Mucosa of gallbladder (tissue), 1 donor: ENCODE results near the gene ADGRD2. TPM values are rescaled to one million over a fixed set of nuclear protein-coding genes. Genes with fewer than 3 reads are reported as not detected.
A peak's percentile ranks its signal among the peaks of the same experiment; 100 is the strongest.
"Not testable (repeated sequence)": the region's sequence is repeated elsewhere in the genome, so short reads cannot be mapped to it uniquely, and the experiment has no call there.

Experiments
- DNase-seq: peaks from one replicate; pipeline ENCODE4 v3.0.0-alpha.2; 2020; ENCODE audit warnings: low spot score
- total RNA-seq: library from RNA; stranded (reverse); gene quantifications from one replicate; pipeline ENCODE4 v1.2.1, GENCODE V29; 2021
- donor health status: DM: no; HTN: no; CAD: no.

The ADGRD2 gene
- not detected for total RNA-seq

DNA sequence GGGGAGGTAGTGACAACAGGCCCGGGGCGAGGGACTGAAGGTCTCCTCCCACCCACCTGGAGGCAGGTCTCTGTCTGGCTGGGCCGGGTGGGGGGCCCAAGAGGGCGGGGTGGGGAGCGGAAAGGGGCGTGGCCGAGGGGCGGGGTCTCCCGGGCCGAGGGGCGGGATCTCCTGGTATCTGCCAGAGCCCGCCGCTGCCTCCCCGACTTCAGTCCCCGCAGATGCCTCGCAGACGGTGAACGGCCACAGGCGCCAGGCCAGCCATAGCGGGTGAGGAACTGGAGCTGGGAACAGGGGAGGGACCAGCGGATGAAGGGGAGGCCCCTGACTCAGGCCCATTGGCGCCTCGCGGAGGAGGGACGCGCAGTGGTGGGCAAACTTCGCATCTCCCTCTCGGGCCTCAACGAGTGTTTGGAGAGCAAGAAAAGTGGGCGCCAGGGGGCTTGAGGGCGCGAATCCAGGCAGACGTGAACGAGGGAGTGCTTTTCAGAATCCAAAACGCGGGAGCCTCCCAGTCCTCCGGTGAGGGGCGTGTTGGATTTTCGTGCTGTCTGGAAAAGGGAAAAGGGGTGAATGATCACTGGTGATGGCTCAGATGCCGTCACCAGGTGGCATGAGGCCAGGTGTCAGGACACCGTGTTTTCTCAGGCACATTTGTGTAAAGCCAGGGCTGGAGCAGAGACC lies at the start of gene ADGRD2:
Gene ADGRD2, plus strand, starts transcription at position 211 of the 684 bp plus-strand sequence. CDS start 1,216 bp downstream, outside the sequence.
- DNase-seq = no peak

DNA sequence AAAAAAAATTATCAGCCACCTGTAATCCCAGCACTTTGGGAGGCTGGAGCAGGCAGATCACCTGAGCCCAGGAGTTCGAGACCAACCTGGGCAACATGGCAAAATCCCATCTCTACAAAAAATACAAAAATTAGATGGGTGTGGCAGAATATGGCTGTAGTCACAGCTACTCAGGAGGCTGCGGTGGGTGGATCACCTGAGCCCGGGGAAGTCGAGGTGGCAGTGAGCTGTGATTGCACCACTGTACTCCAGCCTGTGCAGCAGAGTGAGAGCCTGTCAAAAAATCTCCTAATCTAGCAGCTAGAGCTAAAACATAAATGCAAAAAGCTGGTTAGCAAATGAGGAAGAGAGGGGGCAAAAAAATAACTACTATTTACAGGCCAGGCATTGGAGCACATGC lies 47.0 kb upstream of the ADGRD2 start:
- no peak for DNase-seq

GRCh38 chr9:124409410-124409809 lies 40.8 kb upstream of the ADGRD2 start:
- DNase-seq = no peak

- DNase-seq = no peak
These were observed 39.8 kb upstream of the ADGRD2 start for GRCh38 chr9:124410321-124410913.

DNA sequence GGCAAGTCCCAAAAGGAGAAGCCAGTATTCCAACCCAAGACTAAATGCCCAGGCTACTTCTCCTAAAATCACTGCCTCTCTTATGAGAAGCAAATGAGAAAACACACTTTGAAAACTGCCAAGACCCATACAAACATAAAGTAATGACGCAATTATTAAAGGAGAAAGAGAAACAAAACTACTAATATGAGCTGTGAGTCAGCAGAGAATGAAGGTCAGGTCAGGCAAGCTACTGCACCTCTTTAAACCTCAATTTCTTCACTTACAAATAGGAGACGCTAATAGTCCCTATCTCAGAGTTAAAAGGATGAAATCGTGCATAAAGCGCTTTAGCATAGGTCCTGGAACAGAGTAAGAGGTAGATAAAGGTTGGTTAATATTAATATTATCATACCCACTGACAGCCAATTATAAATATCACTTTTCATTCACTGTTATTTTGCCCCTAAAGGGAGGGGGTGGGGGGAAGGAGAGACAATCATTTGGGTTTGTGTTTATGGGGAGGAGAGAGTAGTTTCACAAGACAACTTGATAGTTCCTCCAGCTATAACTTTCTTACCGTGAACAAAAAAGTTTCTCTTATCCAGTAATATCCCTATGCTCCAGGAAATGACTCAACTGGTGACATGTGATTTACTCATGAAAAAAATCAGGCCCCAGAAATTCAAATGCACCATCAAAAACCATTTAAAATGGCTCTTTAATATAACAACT lies 38.6 kb upstream of the ADGRD2 start:
- no peak for DNase-seq

DNA sequence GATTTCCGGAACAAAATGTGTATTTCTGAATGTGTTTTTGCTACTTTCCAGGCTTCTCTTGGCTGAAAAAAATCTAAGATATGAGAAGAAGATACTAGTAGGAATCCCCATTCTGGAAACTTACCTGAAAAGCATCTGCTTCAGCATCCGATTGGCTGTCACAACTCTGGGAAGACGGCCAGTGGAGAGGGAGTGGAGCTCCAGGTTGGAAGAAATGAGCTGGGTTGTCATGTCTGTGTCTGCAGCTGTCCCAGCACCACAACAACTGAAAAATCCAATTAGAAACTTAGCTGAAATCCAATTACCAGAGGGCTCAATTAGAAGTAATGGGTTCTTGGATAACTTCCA lies 38.0 kb upstream of the ADGRD2 start:
- no peak for DNase-seq

DNA sequence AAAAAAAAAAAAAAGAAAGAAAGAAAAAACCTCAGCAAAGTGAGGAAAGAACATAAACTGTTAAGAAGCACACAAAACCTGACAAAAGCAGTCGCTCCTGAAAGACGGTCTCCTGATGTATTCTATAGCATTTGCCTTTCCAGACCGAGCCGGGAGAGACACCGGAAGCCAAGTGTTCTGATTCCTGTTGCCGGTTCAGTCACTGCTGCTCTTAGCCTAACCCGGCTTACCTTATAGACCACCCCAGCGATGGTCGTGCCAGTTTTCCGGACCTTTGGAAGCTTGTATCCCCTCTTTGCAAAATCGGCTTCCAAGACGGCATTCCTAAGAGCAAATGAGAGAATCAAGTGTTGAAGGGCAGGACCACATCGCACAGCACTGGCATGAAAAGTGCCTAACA lies 35.6 kb upstream of the ADGRD2 start:
- no peak for DNase-seq

DNA sequence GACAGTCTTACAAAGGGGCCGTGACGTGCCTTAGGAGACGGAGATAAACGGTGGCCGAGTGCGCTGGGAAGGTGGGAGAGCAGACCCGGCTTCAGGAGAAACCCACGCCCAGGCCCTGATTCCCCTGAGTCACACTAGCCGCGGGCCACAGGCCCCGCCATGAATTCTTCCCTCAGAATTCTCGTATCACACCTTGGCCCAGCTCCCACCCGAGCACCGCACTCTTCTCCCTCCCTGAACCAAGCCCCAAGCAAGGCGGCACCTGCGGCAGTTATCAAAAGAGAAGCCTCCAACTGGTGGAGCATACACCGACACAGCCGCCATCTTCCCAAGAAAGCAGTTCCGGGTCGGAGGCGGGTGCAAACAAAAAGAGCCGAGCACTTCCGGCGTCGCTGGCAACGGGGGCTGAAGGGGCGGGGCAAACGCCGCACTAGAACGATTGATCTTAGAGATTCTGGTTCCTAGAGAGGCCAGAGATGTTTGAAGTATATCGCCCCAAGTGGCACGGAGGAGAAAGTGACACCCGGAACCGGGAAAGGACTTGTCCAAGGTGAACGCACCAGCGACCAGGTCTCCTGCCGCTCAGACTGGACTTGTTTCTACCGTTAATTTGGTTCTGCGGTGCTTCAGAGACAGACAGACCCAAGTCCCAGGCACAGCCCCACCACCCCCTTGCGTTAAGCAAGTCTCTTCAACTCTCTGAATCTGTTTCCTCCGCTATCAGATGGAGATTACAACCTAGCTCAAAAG lies 35.0 kb upstream of the ADGRD2 start, which contains the start of gene PSMB7:
Gene PSMB7, minus strand, starts transcription at position 341 of the 750 bp plus-strand sequence. Its CDS starts 17 bp downstream, at position 324.
- peak; percentile 96 for DNase-seq

DNA sequence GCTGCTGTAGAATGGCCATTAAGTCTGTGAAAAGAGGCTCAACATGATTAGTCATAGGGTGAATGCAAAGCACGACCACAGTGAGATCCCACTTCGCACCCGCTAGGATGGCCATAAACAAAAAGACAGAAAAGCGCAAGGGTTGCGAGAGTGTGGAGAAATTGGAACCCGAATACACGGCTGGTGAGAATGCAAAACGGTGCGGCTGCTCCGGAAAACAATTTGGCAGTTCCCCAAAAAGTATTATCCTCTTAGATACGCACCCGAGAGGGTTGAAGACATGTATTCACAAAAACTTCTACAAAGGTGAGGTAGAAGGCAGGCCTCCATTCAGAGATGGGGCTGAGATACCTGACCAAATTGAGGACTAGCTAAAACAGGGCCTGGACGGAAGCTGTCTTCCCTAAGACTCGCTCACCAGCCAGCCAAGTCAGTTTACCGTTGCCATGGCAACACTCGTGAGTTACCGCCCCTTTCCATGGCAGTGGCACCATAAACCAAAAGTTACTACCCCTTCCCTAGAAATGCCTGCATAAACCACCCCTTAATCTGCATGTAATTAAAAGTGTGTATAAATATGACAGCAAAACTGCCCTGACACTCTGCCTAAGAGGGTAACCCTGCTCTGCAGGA lies 34.3 kb upstream of the ADGRD2 start:
- no peak for DNase-seq

DNA sequence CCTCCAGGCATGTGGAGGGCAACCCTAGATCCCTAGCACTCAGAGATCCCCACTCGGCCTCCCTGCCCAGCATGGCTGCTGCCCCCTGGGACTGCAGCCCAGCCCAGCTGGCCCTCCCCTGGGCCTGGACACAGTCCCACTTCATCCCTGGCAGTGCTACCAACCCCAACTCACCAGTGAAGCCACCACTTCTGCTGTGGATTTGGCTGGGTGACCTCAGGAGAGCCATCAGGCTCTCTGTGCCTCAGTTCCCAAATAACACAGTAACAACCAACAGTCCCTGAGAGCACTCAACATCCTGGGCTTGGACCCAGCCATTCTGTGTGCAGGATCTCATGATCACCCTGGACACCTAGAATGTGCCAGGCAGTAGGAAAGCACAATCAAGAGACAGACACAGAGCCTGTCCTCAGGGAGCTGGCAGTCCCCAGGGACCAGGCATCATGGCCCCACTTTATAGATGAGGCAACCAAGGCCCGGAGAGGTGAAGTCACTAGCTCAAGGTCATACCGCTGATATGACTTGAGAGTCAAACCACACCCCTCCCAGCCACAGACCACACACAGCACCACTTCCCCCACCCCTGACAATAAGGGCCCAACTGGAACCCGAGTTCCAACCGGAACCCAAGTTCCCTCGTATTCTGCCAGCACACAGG lies 30.3 kb upstream of the ADGRD2 start:
- DNase-seq = no peak

- DNase-seq = no peak
These were observed 29.2 kb upstream of the ADGRD2 start for GRCh38 chr9:124420991-124421543.

DNA sequence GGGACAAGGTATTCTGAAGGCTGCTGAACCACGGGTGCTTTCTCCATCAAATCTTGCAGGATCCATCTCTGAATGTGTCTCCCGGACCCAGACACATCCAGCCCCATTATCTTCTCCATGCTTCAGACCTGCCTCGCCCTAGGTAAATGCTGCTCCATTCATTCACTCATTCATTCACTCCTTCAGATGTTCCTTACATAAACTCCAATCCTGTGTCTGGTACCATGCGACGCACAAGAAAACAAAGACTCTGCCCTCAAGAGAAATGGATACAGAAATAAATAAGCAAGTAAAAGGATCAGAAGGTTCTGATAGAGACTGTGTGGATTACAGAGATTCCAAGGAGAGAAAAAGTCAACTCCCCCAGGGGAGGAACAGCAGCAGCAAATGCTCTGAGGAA lies 27.1 kb upstream of the ADGRD2 start:
- no peak for DNase-seq

DNA sequence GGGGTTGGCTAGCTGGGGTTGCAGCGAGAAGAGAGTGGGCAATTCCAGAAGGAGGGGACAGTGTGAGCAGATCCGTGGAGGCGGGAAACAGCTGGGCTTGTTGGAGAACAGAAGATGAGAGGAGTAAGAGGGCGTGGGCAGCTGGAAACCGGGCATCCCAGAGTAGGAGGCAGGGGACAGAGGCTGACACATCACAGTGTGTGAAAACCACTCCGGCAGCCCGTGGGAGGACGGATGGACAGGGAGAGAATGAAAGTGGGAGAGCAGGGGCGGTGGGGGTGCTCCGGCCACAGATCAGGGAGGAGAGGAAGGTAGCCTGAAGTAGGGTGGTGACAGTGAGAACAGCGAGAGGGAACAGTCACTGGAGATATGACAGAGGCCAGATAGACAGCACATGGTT lies 26.7 kb upstream of the ADGRD2 start:
- no peak for DNase-seq

- not testable (repeated sequence) for DNase-seq
These were observed 24.5 kb upstream of the ADGRD2 start for GRCh38 chr9:124425733-124426132.

DNA sequence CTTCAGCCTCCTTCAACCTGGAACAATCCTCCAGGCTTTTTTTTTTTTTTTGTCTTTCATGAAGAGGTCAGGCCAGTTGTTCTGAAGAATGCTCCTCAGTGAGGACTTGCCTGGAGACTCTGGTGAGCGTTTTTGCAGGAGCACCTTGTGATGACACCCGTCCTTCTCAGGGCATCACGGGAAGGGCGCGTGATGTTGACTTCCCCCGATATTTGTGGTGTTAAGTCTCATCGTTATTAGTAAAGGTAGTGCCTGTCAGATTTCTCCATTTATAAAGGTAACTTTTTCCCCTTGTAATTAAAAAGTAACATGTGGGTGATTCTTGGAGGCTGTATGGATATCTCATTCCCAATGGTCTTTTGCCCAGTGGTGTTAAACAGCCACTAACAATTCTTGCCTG lies 23.9 kb upstream of the ADGRD2 start:
- DNase-seq = no peak

GRCh38 chr9:124427281-124427680 lies 23.0 kb upstream of the ADGRD2 start:
- DNase-seq = no peak

DNA sequence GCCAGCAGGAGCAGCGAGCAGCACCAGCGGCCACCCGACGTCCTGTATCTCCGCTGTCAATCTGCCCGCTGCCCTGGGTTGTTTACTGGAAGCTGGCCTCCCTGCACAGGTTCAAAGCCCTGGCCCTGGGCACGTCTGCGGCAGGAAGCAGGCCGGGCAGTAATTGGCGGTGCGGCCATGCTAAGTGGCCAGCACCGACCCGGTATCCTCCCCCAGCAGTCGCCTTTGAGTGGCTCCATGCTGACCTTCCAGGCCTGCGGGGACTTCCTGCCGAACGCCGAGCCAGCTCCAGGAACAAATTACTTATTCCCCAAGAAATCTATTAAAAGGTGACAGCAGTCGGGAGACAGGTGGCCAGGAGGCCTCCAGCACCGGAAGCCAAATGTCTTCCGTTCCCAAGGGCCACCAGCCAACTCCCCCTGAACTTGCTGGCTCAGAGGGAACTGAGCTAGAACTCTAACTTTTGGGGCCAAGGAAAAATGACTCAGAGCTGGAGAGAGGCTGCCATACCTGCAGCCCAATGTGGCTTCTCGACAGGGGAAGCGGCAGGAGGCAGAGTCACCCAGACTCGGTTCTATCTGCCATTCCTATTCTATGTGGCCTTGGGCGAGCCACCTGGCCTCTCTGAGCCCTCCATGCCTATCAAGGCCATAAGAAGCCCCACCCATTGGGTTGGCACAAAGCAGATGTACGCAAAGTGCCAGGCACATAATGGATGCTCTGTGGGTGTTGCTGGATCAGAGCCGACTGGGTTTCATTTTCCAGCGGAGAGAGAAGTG lies 21.3 kb upstream of the ADGRD2 start:
- DNase-seq = no peak

DNA sequence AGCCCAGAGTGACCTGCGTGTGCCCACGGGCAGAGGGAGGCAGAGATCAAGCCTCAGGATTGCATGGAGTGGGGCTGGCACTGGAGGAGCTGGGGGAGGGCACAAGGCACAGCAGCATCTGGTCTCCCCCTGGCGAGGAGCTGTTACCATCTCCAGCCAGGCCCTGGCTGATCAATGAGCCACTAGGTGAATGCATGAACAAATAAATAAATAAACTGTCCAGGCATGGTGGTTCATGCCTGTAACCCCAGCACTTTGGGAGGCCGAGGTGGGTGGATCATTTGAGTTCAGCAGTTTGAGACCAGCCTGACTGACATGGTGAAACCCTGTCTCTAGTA lies 20.8 kb upstream of the ADGRD2 start:
- no peak for DNase-seq

- no peak for DNase-seq
These were observed 13.9 kb upstream of the ADGRD2 start for GRCh38 chr9:124436320-124436719.

- no peak for DNase-seq
These were observed 13.2 kb upstream of the ADGRD2 start for GRCh38 chr9:124437086-124437485.
